Thoracic aorta (tissue), 2 donors: Measurements from ENCODE around the gene DMD. TPM values are rescaled to one million over a fixed set of nuclear protein-coding genes. Genes with fewer than 3 reads are reported as not detected.

ENCODE experiments used
- ATAC-seq: fragments of 150-250 bp; one replicate; pipeline ENCODE4 v1.8.0; 2017; ENCODE audit warnings: low read depth; ENCODE audit not compliant: insufficient number of reproducible peaks, low FRiP score
- DNase-seq: peaks from one replicate; pipeline ENCODE4 v3.0.0-alpha.2; 2020; ENCODE audit warnings: low spot score
- H3K27ac ChIP-seq, 2 donors: fragments of 200-600 bp; sonication (generic); 1 replicate in 1 of 2; 2 replicates in 1 of 2; pipeline ENCODE4 v1.5.1; 2016; ENCODE audit warnings: mild to moderate bottlenecking in 2 of 2, moderate library complexity in 2 of 2
- H3K27me3 ChIP-seq: fragments of 200-600 bp; sonication (generic); replicated peaks from 2 replicates; pipeline ENCODE4 v1.6.0; 2016; ENCODE audit warnings: mild to moderate bottlenecking; ENCODE audit not compliant: insufficient read depth
- H3K36me3 ChIP-seq: fragments of 200-600 bp; sonication (generic); one replicate; pipeline ENCODE4 v1.5.1; 2016
- H3K4me1 ChIP-seq, 2 donors: fragments of 200-600 bp; sonication (generic); 1 replicate in 1 of 2; 2 replicates in 1 of 2; pipeline versions ENCODE4 v1.5.1 to v1.6.0; 2016; ENCODE audit warnings: low read depth in 2 of 2, mild to moderate bottlenecking in 1 of 2; ENCODE audit not compliant: control insufficient read depth in 1 of 2
- H3K4me3 ChIP-seq: fragments of 200-600 bp; sonication (generic); 2 replicates; pipeline ENCODE4 v1.5.1; 2016; ENCODE audit warnings: mild to moderate bottlenecking
- H3K9me3 ChIP-seq: fragments of 200-600 bp; sonication (generic); 2 replicates; pipeline ENCODE4 v1.5.1; 2016
- CTCF ChIP-seq: fragments of 200-600 bp; sonication (generic); IDR thresholded peaks from one replicate; pipeline ENCODE4 v1.5.1; 2019; ENCODE audit warnings: antibody characterized with exemption
- total RNA-seq, 2 donors: library from RNA; depleted of rRNA; stranded (reverse); fragments of >200 nt; gene quantifications; one replicate each; pipeline versions ENCODE4 v1.1.0 to v1.2.3, GENCODE V29; 2016

Gene DMD
- total RNA-seq, 2 donors from 2014 or later, result 224 to 233 TPM

DNA sequence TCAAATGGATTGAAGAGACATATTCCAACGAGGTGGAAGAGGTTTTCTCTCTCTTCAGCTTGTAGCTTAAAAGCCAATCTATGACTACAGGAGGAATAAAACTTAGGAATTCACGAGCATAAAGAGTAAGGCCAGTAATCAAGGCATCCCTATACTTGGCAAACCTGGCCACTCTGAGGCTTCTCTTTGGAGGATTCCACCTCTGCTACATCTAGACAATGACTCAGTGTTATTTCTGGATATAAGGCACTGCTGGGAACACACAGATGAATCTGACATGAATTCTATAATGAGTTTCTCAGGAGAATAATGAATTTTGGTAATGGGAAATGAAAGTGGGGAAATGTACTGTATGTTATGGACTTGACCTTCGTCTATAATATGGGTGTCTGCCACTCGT lies 1123.7 kb downstream of the DMD start:
- no peak overlapping the region for H3K4me3 ChIP-seq
- H3K36me3 ChIP-seq, result no peaks in the 10 kb centered on the region
- H3K27ac ChIP-seq, result no peak overlapping the region
- no peak for TF ChIP-seq CTCF
- H3K4me1 ChIP-seq, result no peaks in the 10 kb centered on the region
- no peaks in the 10 kb centered on the region for H3K9me3 ChIP-seq
- H3K27me3 ChIP-seq, result no peaks in the 10 kb centered on the region
- ATAC-seq (no peak), DNase-seq (no peak)

GRCh38 chrX:32084757-32085156 lies 1126.6 kb downstream of the DMD start:
- DNase-seq (no peak), ATAC-seq (no peak)
- Histone ChIP-seq H3K4me3 (no peak overlapping the region), H3K27ac (no peak overlapping the region), H3K4me1 (no peaks in the 10 kb centered on the region), H3K9me3 (no peaks in the 10 kb centered on the region), H3K27me3 (no peaks in the 10 kb centered on the region), H3K36me3 (no peaks in the 10 kb centered on the region)
- TF ChIP-seq CTCF, result no peak

DNA sequence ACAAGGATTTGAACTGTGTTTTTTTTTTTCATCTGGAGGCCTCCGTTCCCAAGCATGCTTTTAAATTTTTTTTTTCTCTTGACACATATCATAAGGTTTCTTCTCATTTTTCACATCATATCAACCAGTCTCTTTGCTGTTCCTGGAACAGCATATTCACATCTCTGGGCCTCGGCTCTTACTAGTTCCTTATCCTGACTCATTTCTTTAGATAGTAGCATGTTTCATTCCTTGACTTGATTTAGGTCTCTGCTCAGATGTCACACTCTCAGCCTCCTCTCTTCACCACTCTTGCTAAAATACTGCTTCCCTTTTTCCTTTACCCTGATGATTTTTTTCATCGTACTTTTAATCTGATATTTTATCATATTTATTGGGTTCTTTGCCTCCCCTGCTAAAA lies 1163.1 kb downstream of the DMD start:
- ATAC-seq (no peak), DNase-seq (no peak)
- Histone ChIP-seq H3K4me3 (no peak overlapping the region), H3K36me3 (no peaks in the 10 kb centered on the region), H3K27me3 (no peaks in the 10 kb centered on the region), H3K4me1 (no peaks in the 10 kb centered on the region), H3K9me3 (no peaks in the 10 kb centered on the region), H3K27ac (no peak overlapping the region)
- no peak for TF ChIP-seq CTCF

GRCh38 chrX:32045149-32045548 lies 1166.2 kb downstream of the DMD start:
- no peak overlapping the region for H3K4me3 ChIP-seq
- no peak for TF ChIP-seq CTCF
- no peak for DNase-seq
- no peak for ATAC-seq
- no peaks in the 10 kb centered on the region for H3K36me3 ChIP-seq
- no peaks in the 10 kb centered on the region for H3K27me3 ChIP-seq
- no peak overlapping the region for H3K27ac ChIP-seq
- H3K4me1 ChIP-seq, result no peaks in the 10 kb centered on the region
- H3K9me3 ChIP-seq, result no peaks in the 10 kb centered on the region

GRCh38 chrX:32041181-32041580 lies 1170.2 kb downstream of the DMD start:
- no peak overlapping the region for H3K4me3 ChIP-seq
- DNase-seq, result no peak
- no peaks in the 10 kb centered on the region for H3K36me3 ChIP-seq
- TF ChIP-seq CTCF, result no peak
- no peak overlapping the region for H3K27ac ChIP-seq
- no peaks in the 10 kb centered on the region for H3K4me1 ChIP-seq
- no peak for ATAC-seq
- no peaks in the 10 kb centered on the region for H3K9me3 ChIP-seq
- H3K27me3 ChIP-seq, result no peaks in the 10 kb centered on the region
